HG03135 (cell line): Measurements from ENCODE around the gene CHMP3.

Source experiments
- ATAC-seq: cut with Tn5 transposase; IDR thresholded peaks from one replicate; pipeline ENCODE4 v1.9.1; 2021; ENCODE audit warnings: mild to moderate bottlenecking, moderate library complexity; ENCODE audit not compliant: unreplicated experiment

CHMP3 gene

GRCh38 chr2:86471637-86472036 lies 91.6 kb downstream of the CHMP3 start:
- ATAC-seq: no peak

- ATAC-seq: no peak
Observed at GRCh38 chr2:86470890-86471289, 92.4 kb downstream of the CHMP3 start.

GRCh38 chr2:86468162-86469033 lies 94.8 kb downstream of the CHMP3 start:
- no peak for ATAC-seq

- ATAC-seq: no peak
Observed at GRCh38 chr2:86466306-86466705, 96.9 kb downstream of the CHMP3 start.

- no peak for ATAC-seq
Observed at GRCh38 chr2:86464652-86465051, 98.6 kb downstream of the CHMP3 start.

GRCh38 chr2:86461042-86461743 lies 102.0 kb downstream of the CHMP3 start:
- ATAC-seq: no peak

GRCh38 chr2:86455181-86455580 lies 108.1 kb downstream of the CHMP3 start:
- ATAC-seq: no peak

GRCh38 chr2:86454238-86454637 lies 109.0 kb downstream of the CHMP3 start:
- no peak for ATAC-seq

GRCh38 chr2:86453836-86454235 lies 109.4 kb downstream of the CHMP3 start:
- no peak for ATAC-seq
